ENCODE measurements around the gene MASTL.

MASTL gene

DNA sequence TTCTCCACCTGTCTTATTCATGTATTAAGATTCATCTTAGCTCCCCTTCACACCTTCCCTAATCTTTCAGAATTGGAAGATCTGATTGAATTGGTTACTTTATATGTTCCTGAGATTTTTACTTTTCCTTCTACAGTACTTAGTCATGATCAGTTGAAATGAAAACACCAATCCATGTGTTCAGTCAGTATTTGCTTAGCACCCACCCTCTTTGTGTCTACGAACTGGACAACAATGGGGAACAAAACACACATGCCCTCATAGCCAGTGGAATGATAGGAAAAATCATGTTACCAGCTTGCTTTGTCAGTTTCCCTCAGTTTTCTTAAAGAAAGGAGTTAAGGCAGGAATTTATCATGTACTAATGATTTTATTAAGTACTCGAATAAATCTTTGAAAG, 2.0 kb downstream of the MASTL start:
- H3K27me3 ChIP-seq (ENCODE audit: control insufficient read depth, insufficient read depth, low read length): no peaks in the 10 kb centered on the region
- H3K4me1 ChIP-seq (ENCODE audit: control insufficient read depth, insufficient read depth, low read length): peaks cover 8% of the 10 kb centered on the region
- H3K9me3 ChIP-seq (ENCODE audit: control insufficient read depth, insufficient read depth, low read length): no peaks in the 10 kb centered on the region
- peak overlapping the region; percentile 39 for H3K4me3 ChIP-seq (ENCODE audit: low read depth, low read length)
- peaks cover 18% of the 10 kb centered on the region for H3K36me3 ChIP-seq (ENCODE audit: control insufficient read depth, insufficient read depth, low read length)
- peak overlapping the region; percentile 56 for H3K9ac ChIP-seq (ENCODE audit: low read depth, low read length)

DNA sequence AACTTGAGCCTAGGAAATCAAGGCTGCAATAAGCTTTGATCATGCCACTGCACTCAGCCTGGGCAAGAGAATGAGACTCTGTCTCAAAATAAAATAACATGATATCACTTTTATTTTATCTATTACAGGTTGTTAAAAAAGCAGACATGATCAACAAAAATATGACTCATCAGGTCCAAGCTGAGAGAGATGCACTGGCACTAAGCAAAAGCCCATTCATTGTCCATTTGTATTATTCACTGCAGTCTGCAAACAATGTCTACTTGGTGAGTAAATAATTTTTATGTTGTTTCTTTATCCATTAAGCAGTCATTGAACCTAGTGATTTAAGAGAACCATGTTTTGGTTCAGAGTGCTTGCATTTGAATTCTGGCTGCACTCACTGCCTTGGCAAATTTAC, 3.3 kb downstream of the MASTL start:
- Histone ChIP-seq H3K27me3 (ENCODE audit: control insufficient read depth, insufficient read depth, low read length) (no peaks in the 10 kb centered on the region), H3K9ac (ENCODE audit: low read depth, low read length) (no peak overlapping the region), H3K4me3 (ENCODE audit: low read depth, low read length) (no peak overlapping the region), H3K9me3 (ENCODE audit: control insufficient read depth, insufficient read depth, low read length) (no peaks in the 10 kb centered on the region), H3K36me3 (ENCODE audit: control insufficient read depth, insufficient read depth, low read length) (peaks cover 21% of the 10 kb centered on the region), H3K4me1 (ENCODE audit: control insufficient read depth, insufficient read depth, low read length) (peaks cover 6% of the 10 kb centered on the region)

DNA sequence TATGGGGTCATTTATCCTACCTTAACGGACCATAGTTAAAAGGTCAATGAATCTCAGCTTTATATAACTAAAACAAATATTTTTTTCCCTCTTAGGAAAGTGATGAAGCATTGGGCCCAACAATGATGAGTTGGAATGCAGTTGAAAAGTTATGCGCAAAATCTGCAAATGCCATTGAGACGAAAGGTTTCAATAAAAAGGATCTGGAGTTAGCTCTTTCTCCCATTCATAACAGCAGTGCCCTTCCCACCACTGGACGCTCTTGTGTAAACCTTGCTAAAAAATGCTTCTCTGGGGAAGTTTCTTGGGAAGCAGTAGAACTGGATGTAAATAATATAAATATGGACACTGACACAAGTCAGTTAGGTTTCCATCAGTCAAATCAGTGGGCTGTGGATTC, 14.7 kb downstream of the MASTL start:
- no peaks in the 10 kb centered on the region for H3K4me1 ChIP-seq (ENCODE audit: control insufficient read depth, insufficient read depth, low read length)
- H3K4me3 ChIP-seq (ENCODE audit: low read depth, low read length): no peak overlapping the region
- no peak overlapping the region for H3K9ac ChIP-seq (ENCODE audit: low read depth, low read length)
- H3K9me3 ChIP-seq (ENCODE audit: control insufficient read depth, insufficient read depth, low read length): no peaks in the 10 kb centered on the region
- no peaks in the 10 kb centered on the region for H3K27me3 ChIP-seq (ENCODE audit: control insufficient read depth, insufficient read depth, low read length)
- peaks cover 37% of the 10 kb centered on the region for H3K36me3 ChIP-seq (ENCODE audit: control insufficient read depth, insufficient read depth, low read length)

DNA sequence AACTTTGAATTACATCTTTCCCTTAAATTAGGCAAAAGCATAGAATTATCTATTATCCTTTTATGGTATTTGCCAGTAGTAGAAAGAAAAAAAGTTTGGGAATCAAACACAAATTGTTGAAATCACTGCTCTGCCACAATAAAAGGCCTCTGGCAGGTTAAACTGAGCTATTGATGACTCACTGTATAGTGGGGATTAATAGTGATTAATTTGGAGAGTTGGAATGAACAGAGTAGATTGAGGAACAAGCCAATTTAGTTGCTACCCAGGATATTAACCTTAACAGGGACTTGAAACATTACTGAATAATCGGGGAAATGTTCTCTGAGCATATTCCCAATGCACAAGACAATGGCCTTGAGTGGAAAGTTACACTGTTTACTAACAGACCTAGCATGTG, 33.1 kb downstream of the MASTL start:
- H3K4me3 ChIP-seq (ENCODE audit: low read depth, low read length): no peak overlapping the region
- H3K9ac ChIP-seq (ENCODE audit: low read depth, low read length): no peak overlapping the region
- H3K27me3 ChIP-seq (ENCODE audit: control insufficient read depth, insufficient read depth, low read length): no peaks in the 10 kb centered on the region
- H3K4me1 ChIP-seq (ENCODE audit: control insufficient read depth, insufficient read depth, low read length): no peaks in the 10 kb centered on the region
- H3K36me3 ChIP-seq (ENCODE audit: control insufficient read depth, insufficient read depth, low read length): peaks cover 6% of the 10 kb centered on the region
- no peaks in the 10 kb centered on the region for H3K9me3 ChIP-seq (ENCODE audit: control insufficient read depth, insufficient read depth, low read length)

DNA sequence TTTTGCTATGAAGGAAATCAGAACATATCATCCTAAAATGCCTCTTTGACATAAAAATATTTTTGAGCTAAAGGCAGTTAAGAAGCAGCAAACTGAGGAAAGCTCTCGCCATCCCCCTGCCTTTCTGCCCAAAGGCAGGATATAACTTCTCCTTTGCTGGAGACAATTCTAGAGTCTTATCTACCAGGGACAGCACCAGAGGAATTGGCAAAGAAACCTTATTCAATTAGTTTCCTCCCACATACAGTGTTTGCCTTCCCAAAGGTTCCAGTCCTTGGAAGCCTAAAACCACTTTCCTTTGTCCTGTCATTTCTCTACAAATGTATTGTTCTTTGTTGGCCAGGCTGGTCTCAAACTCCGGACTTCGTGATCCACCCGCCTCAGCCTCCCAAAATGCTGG, 33.7 kb downstream of the MASTL start:
- Histone ChIP-seq H3K4me1 (ENCODE audit: control insufficient read depth, insufficient read depth, low read length) (no peaks in the 10 kb centered on the region), H3K36me3 (ENCODE audit: control insufficient read depth, insufficient read depth, low read length) (peaks cover 6% of the 10 kb centered on the region)

DNA sequence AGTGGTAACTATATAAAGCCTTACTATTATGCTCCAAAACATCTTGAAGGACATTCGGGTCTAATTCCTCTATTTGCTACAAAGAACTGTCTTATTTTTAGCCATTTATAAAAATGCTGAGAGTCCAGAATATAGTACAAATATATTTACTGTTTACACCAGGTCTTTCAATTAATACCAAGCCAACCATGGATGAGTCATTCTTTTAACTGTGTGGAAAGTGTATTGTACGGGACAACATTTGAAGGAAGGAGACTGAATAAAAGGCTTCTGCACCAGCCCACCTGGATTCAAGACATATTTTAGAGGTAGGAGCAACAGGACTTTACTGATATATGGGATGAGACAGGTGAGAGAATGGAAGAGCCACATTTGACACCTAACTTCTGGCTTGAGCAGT, 35.4 kb downstream of the MASTL start:
- H3K27me3 ChIP-seq (ENCODE audit: control insufficient read depth, insufficient read depth, low read length): no peaks in the 10 kb centered on the region
- H3K9ac ChIP-seq (ENCODE audit: low read depth, low read length): no peak overlapping the region
- H3K36me3 ChIP-seq (ENCODE audit: control insufficient read depth, insufficient read depth, low read length): no peaks in the 10 kb centered on the region
- H3K4me3 ChIP-seq (ENCODE audit: low read depth, low read length): no peak overlapping the region
- H3K4me1 ChIP-seq (ENCODE audit: control insufficient read depth, insufficient read depth, low read length): no peaks in the 10 kb centered on the region
- H3K9me3 ChIP-seq (ENCODE audit: control insufficient read depth, insufficient read depth, low read length): no peaks in the 10 kb centered on the region

More for the DNA sequence above, 33.7 kb downstream of the MASTL start:
- no peak overlapping the region for H3K9ac ChIP-seq (ENCODE audit: low read depth, low read length)
- H3K27me3 ChIP-seq (ENCODE audit: control insufficient read depth, insufficient read depth, low read length): no peaks in the 10 kb centered on the region
- no peaks in the 10 kb centered on the region for H3K9me3 ChIP-seq (ENCODE audit: control insufficient read depth, insufficient read depth, low read length)
- H3K4me3 ChIP-seq (ENCODE audit: low read depth, low read length): no peak overlapping the region

DNA sequence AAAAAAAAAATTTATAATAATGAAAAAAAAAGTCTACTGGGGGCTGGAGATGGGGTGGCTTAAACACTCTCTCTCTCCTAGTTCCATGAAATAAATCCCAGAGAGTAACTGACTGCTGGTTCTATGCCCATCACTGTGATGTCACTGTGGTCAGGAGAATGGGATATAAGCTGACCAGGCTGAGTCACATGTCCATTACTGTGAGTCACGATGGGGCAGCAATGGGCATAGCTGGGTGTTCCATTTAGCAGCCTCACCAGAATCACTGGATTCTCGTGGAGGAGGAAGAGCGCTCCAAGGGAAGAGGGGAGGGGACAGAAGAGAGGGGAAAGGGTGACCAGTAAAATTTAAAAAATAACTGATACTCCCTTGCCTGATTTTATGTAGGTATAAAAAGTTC, 37.1 kb downstream of the MASTL start:
- no peaks in the 10 kb centered on the region for H3K9me3 ChIP-seq (ENCODE audit: control insufficient read depth, insufficient read depth, low read length)
- peaks cover 3% of the 10 kb centered on the region for H3K36me3 ChIP-seq (ENCODE audit: control insufficient read depth, insufficient read depth, low read length)
- H3K4me3 ChIP-seq (ENCODE audit: low read depth, low read length): no peak overlapping the region
- H3K27me3 ChIP-seq (ENCODE audit: control insufficient read depth, insufficient read depth, low read length): no peaks in the 10 kb centered on the region
- no peak overlapping the region for H3K9ac ChIP-seq (ENCODE audit: low read depth, low read length)
- H3K4me1 ChIP-seq (ENCODE audit: control insufficient read depth, insufficient read depth, low read length): no peaks in the 10 kb centered on the region

DNA sequence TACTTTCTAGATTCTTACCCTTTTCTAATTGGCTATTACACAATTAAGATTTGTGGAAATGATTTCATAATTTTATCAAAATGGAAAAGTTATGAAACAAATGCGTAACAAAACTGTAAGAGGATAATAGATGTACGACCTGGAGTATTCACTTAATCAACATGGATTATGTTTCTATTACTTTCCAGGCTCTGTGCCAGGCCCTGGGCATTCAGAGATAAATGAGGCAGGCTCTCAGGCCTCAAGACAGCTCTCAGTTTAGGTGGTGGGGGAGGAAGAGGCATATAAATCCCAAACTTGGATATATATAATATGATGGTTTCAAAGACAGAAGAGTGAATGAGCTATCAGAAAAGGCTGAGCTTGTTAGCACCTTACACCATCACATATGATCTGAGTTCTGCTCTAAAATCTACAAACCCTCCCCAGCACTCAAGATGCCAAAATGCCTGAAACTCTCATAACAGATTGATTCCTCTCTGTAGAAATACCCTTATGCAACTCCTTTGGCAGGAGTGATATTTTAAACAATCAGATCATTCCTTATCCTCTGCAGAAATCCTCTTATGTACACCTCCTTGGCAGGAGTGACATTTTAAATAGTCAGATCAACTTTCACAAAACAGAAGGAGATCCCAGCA, 42.9 kb downstream of the MASTL start:
- Histone ChIP-seq H3K27me3 (ENCODE audit: control insufficient read depth, insufficient read depth, low read length) (no peaks in the 10 kb centered on the region), H3K9ac (ENCODE audit: low read depth, low read length) (no peak overlapping the region), H3K4me3 (ENCODE audit: low read depth, low read length) (no peak overlapping the region), H3K4me1 (ENCODE audit: control insufficient read depth, insufficient read depth, low read length) (no peaks in the 10 kb centered on the region), H3K9me3 (ENCODE audit: control insufficient read depth, insufficient read depth, low read length) (no peaks in the 10 kb centered on the region), H3K36me3 (ENCODE audit: control insufficient read depth, insufficient read depth, low read length) (peaks cover 3% of the 10 kb centered on the region)

DNA sequence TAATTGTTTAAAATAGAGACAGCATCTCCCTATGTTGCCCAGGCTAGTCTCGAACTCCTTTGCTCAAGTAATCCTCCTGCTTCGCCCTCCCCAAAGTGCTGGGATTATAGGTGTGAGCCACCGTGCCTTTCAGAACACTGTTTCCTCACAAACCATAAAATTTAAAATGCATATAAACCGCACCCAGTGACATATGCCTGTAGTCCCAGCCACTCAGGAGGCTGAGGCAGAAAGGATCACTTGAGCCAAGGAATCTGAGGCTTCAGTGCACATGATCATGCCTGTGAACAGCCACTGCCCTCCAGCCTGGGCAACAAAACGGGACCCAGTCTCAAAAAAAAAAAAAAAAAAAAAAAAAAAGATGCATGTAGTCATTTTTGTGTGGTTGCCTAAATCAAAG, 48.7 kb downstream of the MASTL start:
- Histone ChIP-seq H3K36me3 (ENCODE audit: control insufficient read depth, insufficient read depth, low read length) (peaks cover 3% of the 10 kb centered on the region), H3K4me3 (ENCODE audit: low read depth, low read length) (no peak overlapping the region), H3K9me3 (ENCODE audit: control insufficient read depth, insufficient read depth, low read length) (no peaks in the 10 kb centered on the region), H3K4me1 (ENCODE audit: control insufficient read depth, insufficient read depth, low read length) (no peaks in the 10 kb centered on the region), H3K9ac (ENCODE audit: low read depth, low read length) (no peak overlapping the region), H3K27me3 (ENCODE audit: control insufficient read depth, insufficient read depth, low read length) (no peaks in the 10 kb centered on the region)

DNA sequence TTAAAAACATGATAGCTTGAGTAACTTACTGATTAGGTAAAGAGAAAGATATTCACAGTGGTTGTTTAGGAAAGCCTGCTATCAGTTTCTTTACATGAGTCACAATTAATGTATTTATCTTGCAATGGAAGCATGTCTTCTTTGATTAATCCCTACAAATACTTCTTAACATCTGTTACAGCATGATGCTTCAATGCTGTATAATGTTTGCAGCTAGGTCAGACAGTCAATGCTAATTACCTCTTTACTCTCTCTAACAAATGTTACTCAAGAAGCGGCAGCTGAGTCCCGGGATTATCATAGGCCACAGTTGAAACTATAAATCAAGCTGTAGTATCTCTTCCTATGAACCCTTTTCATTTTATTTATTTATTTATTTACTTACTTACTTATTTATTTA, 52.2 kb downstream of the MASTL start:
- Histone ChIP-seq H3K4me1 (ENCODE audit: control insufficient read depth, insufficient read depth, low read length) (no peaks in the 10 kb centered on the region), H3K4me3 (ENCODE audit: low read depth, low read length) (no peak overlapping the region), H3K27me3 (ENCODE audit: control insufficient read depth, insufficient read depth, low read length) (no peaks in the 10 kb centered on the region), H3K9me3 (ENCODE audit: control insufficient read depth, insufficient read depth, low read length) (no peaks in the 10 kb centered on the region), H3K36me3 (ENCODE audit: control insufficient read depth, insufficient read depth, low read length) (peaks cover 8% of the 10 kb centered on the region), H3K9ac (ENCODE audit: low read depth, low read length) (no peak overlapping the region)

DNA sequence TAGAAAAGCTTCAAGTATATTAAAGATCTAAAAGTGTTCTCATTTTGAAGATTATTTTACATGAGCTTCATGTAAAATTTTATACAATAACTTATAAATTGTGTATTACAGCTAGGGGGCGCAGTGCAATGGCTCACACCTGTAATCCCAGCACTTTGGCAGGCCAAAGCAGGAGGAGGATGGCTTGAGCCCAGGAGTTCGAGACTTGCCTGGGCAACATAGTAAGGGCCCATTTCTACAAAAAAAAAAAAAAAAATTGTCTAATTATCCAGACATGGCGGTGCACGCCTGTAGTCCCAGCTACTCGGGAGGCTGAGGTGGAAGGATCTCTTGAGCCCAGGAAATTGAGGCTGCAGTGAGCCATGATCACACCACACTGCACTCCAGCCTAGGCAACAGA, 68.8 kb downstream of the MASTL start:
- Histone ChIP-seq H3K4me3 (ENCODE audit: low read depth, low read length) (no peak overlapping the region), H3K4me1 (ENCODE audit: control insufficient read depth, insufficient read depth, low read length) (no peaks in the 10 kb centered on the region), H3K27me3 (ENCODE audit: control insufficient read depth, insufficient read depth, low read length) (no peaks in the 10 kb centered on the region), H3K9ac (ENCODE audit: low read depth, low read length) (no peak overlapping the region), H3K36me3 (ENCODE audit: control insufficient read depth, insufficient read depth, low read length) (no peaks in the 10 kb centered on the region), H3K9me3 (ENCODE audit: control insufficient read depth, insufficient read depth, low read length) (no peaks in the 10 kb centered on the region)

DNA sequence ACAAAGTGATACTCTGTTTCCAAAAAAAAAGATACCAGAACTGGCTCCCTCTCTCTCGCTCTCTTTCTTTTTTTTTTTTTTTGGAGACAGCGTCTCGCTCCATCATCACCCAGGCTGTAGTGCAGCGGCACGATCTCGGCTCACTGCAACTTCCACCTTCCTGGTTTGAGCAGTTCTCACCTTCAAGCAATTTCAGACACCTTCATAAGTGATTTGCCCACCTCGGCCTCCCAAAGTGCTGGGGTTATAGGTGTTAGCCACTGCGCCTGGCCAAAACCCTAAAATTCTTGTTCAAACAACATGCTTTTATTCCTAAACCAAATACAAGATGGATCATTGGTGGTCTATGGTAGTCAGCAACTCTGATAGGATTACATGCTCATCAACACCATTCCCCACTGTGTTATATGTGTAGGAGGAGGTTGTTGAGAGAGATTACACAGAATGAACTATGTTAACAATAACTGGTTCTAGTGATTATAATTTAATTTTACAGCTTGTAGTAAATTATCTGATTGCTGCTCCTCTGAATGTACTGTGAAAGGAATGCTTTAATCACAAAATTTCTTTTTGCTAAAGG, 69.9 kb downstream of the MASTL start:
- no peak overlapping the region for H3K4me3 ChIP-seq (ENCODE audit: low read depth, low read length)
- no peaks in the 10 kb centered on the region for H3K4me1 ChIP-seq (ENCODE audit: control insufficient read depth, insufficient read depth, low read length)
- no peaks in the 10 kb centered on the region for H3K36me3 ChIP-seq (ENCODE audit: control insufficient read depth, insufficient read depth, low read length)
- H3K9me3 ChIP-seq (ENCODE audit: control insufficient read depth, insufficient read depth, low read length): no peaks in the 10 kb centered on the region
- H3K9ac ChIP-seq (ENCODE audit: low read depth, low read length): no peak overlapping the region
- no peaks in the 10 kb centered on the region for H3K27me3 ChIP-seq (ENCODE audit: control insufficient read depth, insufficient read depth, low read length)
